MCF 10A (cell line): ENCODE data around the gene METTL1. TPM values are rescaled to one million over a fixed set of nuclear protein-coding genes. Genes with fewer than 3 reads are reported as not detected.

Source experiments
- BruUV-seq: library from RNA; stranded (reverse); fragments of 400-500 nt; replicated peaks from 2 replicates; lab custom pipeline; 2021; lab: Mats Ljungman, UMichigan
- CTCF ChIA-PET: fragments of 300-600 bp; sonication (Branson Sonifier 250); formaldehyde crosslinking; extraction: SDS; loops from one replicate; lab custom pipeline; 2021; ENCODE audit warnings: antibody characterized with exemption, inconsistent platforms; lab: Yijun Ruan, JAX
- POLR2A ChIA-PET: fragments of 300-600, 350-650 bp; sonication (Branson Sonifier 250); formaldehyde crosslinking; extraction: SDS; loops from one replicate; lab custom pipeline; 2020; ENCODE audit warnings: antibody characterized with exemption, inconsistent platforms; lab: Yijun Ruan, JAX
- DNase-seq: peaks from one replicate; pipeline ENCODE4 v3.0.0-alpha.2; 2018; ENCODE audit not compliant: unreplicated experiment
- H3K27ac Mint-ChIP-seq: one replicate; pipeline ENCODE4 v1.8.0; 2022; ENCODE audit warnings: mild to moderate bottlenecking, low read depth, mixed read lengths; ENCODE audit not compliant: unreplicated experiment
- H3K27me3 Mint-ChIP-seq: one replicate; pipeline ENCODE4 v1.8.0; 2022; ENCODE audit warnings: mixed read lengths; ENCODE audit not compliant: insufficient read depth, unreplicated experiment
- H3K36me3 Mint-ChIP-seq: one replicate; pipeline ENCODE4 v1.8.0; 2022; ENCODE audit warnings: mild to moderate bottlenecking, moderate library complexity, mixed read lengths; ENCODE audit not compliant: insufficient read depth, unreplicated experiment
- H3K4me1 Mint-ChIP-seq: one replicate; pipeline ENCODE4 v1.8.0; 2022; ENCODE audit warnings: mixed read lengths; ENCODE audit not compliant: insufficient read depth, unreplicated experiment
- H3K4me3 Mint-ChIP-seq: one replicate; pipeline ENCODE4 v1.8.0; 2022; ENCODE audit warnings: mild to moderate bottlenecking, moderate library complexity, mixed read lengths; ENCODE audit not compliant: unreplicated experiment
- H3K9me3 Mint-ChIP-seq: one replicate; pipeline ENCODE4 v1.8.0; 2022; ENCODE audit warnings: mixed read lengths; ENCODE audit not compliant: unreplicated experiment
- CTCF ChIP-seq: fragments of 200-600 bp; IDR thresholded peaks from one replicate; pipeline ENCODE4 v1.8.0; 2022; ENCODE audit warnings: antibody characterized with exemption, mild to moderate bottlenecking; ENCODE audit not compliant: unreplicated experiment
- intact Hi-C: fragments of 100-400 bp; cut with micrococcal nuclease; formaldehyde crosslinking; loops from 2 replicates; pipeline ENCODE4 v1.14.1; 2022
- total RNA-seq: library from RNA; stranded (reverse); gene quantifications from 2 replicates; pipeline ENCODE4 v1.2.3, GENCODE V29; 2022

Gene METTL1
- total RNA-seq, 1 experiment from 2014 or later = 40.6 TPM

- no peaks in the 10 kb centered on the region for H3K27me3 Mint-ChIP-seq
- intact Hi-C loops = no loop called here
- TF ChIP-seq CTCF = no peak
- ChIA-PET CTCF (interaction anchor here (0.5 to 2.3 kb wide), 6 partner anchors 8 to 207 kb away, joined by 3 to 13 read pairs (median 4); partner anchors contain the start of gene CDK4), POLR2A (interaction anchor here (1.2 to 2.0 kb wide), 2 partner anchors 14 to 23 kb away, joined by 3 to 8 read pairs; partner anchors contain the start of gene TSFM)
- H3K27ac Mint-ChIP-seq = no peak overlapping the region
- no peak for DNase-seq
- H3K9me3 Mint-ChIP-seq = no peaks in the 10 kb centered on the region
- peaks cover 18% of the 10 kb centered on the region for H3K4me1 Mint-ChIP-seq
- BruUV-seq = no TSS peak
- H3K4me3 Mint-ChIP-seq = no peak overlapping the region
- H3K36me3 Mint-ChIP-seq = peaks cover 25% of the 10 kb centered on the region
Measured at GRCh38 chr12:57760347-57760982, 11.4 kb downstream of the METTL1 start.

GRCh38 chr12:57759360-57759980 is 12.4 kb downstream of the METTL1 start:
- peak; percentile 33 for TF ChIP-seq CTCF
- intact Hi-C loops = no loop called here
- Mint-ChIP-seq H3K4me3 (no peak overlapping the region), H3K4me1 (peaks cover 21% of the 10 kb centered on the region), H3K36me3 (peaks cover 25% of the 10 kb centered on the region), H3K9me3 (no peaks in the 10 kb centered on the region), H3K27me3 (no peaks in the 10 kb centered on the region), H3K27ac (no peak overlapping the region)
- no TSS peak for BruUV-seq
- peak; percentile 63 for DNase-seq
- POLR2A ChIA-PET = interaction anchor here (0.6 to 2.0 kb wide), 5 partner anchors 13 to 49 kb away, joined by 3 to 8 read pairs (median 3); partner anchors contain the start of genes EEF1AKMT3, METTL1, TSFM and TSPAN31
- CTCF ChIA-PET = interaction anchor here (0.6 to 2.3 kb wide), 20 partner anchors 8 to 1176 kb away, joined by 3 to 13 read pairs (median 4); partner anchors contain the start of genes EEF1AKMT3 and METTL1

GRCh38 chr12:57758552-57759359 is 13.1 kb downstream of the METTL1 start:
- no peak overlapping the region for H3K27ac Mint-ChIP-seq
- POLR2A ChIA-PET = interaction anchor here (0.9 to 2.0 kb wide), 3 partner anchors 13 to 24 kb away, joined by 3 to 8 read pairs (median 5); partner anchors contain the start of genes EEF1AKMT3, METTL1, TSFM and TSPAN31
- intact Hi-C loops = no loop called here
- no TSS peak for BruUV-seq
- CTCF ChIA-PET = interaction anchor here (0.5 to 2.3 kb wide), 15 partner anchors 9 to 299 kb away, joined by 3 to 13 read pairs (median 4); partner anchors contain the start of gene GLI1
- H3K4me1 Mint-ChIP-seq = peaks cover 20% of the 10 kb centered on the region
- TF ChIP-seq CTCF = no peak
- H3K4me3 Mint-ChIP-seq = no peak overlapping the region
- H3K9me3 Mint-ChIP-seq = no peaks in the 10 kb centered on the region
- H3K27me3 Mint-ChIP-seq = no peaks in the 10 kb centered on the region
- H3K36me3 Mint-ChIP-seq = peaks cover 19% of the 10 kb centered on the region
- no peak for DNase-seq
